ENCODE data around the gene DPF1.
A peak's percentile ranks its signal among the peaks of the same experiment; 100 is the strongest.

The DPF1 gene

GRCh38 chr19:38211766-38212165, 12.3 kb downstream of the DPF1 start:
- H3K4me3 ChIP-seq (ENCODE audit: low read length), result no peak overlapping the region
- H3K27me3 ChIP-seq (ENCODE audit: control insufficient read depth, insufficient read depth, low read length), result peaks cover 36% of the 10 kb centered on the region
- peaks cover 3% of the 10 kb centered on the region for H3K9me3 ChIP-seq (ENCODE audit: control insufficient read depth, low read length)
- peaks cover 13% of the 10 kb centered on the region for H3K4me1 ChIP-seq (ENCODE audit: control insufficient read depth, insufficient read depth, low read length)
- no peaks in the 10 kb centered on the region for H3K36me3 ChIP-seq (ENCODE audit: control insufficient read depth, insufficient read depth, low read length)
- H3K9ac ChIP-seq (ENCODE audit: low read length), result no peak overlapping the region

GRCh38 chr19:38211151-38211591, 12.9 kb downstream of the DPF1 start:
- no peak overlapping the region for H3K4me3 ChIP-seq (ENCODE audit: low read length)

GRCh38 chr19:38210458-38210987, 13.5 kb downstream of the DPF1 start:
- H3K36me3 ChIP-seq (ENCODE audit: control insufficient read depth, insufficient read depth, low read length), result no peaks in the 10 kb centered on the region
- H3K27me3 ChIP-seq (ENCODE audit: control insufficient read depth, insufficient read depth, low read length), result peaks cover 36% of the 10 kb centered on the region
- H3K4me1 ChIP-seq (ENCODE audit: control insufficient read depth, insufficient read depth, low read length), result peaks cover 13% of the 10 kb centered on the region
- H3K9ac ChIP-seq (ENCODE audit: low read length), result peak overlapping the region; percentile 28
- no peak overlapping the region for H3K4me3 ChIP-seq (ENCODE audit: low read length)
- H3K9me3 ChIP-seq (ENCODE audit: control insufficient read depth, low read length), result peaks cover 3% of the 10 kb centered on the region

More at GRCh38 chr19:38211151-38211591, 12.9 kb downstream of the DPF1 start:
- Histone ChIP-seq H3K9ac (ENCODE audit: low read length) (no peak overlapping the region), H3K27me3 (ENCODE audit: control insufficient read depth, insufficient read depth, low read length) (peaks cover 36% of the 10 kb centered on the region), H3K36me3 (ENCODE audit: control insufficient read depth, insufficient read depth, low read length) (no peaks in the 10 kb centered on the region), H3K9me3 (ENCODE audit: control insufficient read depth, low read length) (peaks cover 3% of the 10 kb centered on the region), H3K4me1 (ENCODE audit: control insufficient read depth, insufficient read depth, low read length) (peaks cover 13% of the 10 kb centered on the region)

DNA sequence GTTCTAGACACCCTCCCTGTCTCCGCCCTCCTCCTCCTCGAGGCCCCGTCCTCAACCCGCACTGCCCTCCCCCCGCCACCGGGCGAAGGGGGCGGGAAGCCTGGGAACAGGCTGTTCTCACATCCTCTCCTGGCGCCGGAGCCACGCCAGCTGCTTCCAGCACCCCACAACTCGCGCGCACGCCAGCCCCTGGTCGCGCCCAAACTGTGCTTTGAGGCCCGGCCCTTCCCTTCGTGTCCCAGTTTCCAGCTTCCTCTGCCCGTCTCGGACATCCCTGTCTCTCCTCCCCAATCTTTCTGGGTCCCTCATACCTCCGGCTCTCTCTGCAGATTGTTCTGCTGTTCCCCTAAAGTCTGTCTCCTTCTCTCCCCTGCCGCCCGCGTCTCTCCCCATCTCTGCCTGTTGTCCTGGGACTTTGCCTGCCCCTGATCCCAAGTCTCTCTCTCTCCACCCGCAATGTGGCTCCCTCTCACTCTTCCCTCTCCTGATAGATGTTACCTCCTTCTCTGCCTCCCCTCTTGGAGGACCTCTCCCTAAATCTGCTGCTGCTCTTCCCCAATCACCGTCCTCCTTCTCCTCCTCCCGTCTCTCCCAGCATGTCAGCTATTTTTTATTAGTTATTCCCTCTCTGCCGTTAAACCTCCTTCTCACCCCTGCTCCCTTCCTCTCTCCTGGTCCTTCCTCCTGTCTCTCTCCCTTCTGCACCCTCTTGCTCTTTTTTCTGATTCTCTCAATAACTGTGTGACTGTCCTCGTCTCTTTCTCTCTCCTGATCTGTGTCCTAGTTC, 14.2 kb downstream of the DPF1 start:
- Histone ChIP-seq H3K36me3 (ENCODE audit: control insufficient read depth, insufficient read depth, low read length) (no peaks in the 10 kb centered on the region), H3K9ac (ENCODE audit: low read length) (peak overlapping the region; percentile 37), H3K9me3 (ENCODE audit: control insufficient read depth, low read length) (peaks cover 3% of the 10 kb centered on the region), H3K4me1 (ENCODE audit: control insufficient read depth, insufficient read depth, low read length) (peaks cover 13% of the 10 kb centered on the region), H3K27me3 (ENCODE audit: control insufficient read depth, insufficient read depth, low read length) (peaks cover 36% of the 10 kb centered on the region), H3K4me3 (ENCODE audit: low read length) (no peak overlapping the region)

DNA sequence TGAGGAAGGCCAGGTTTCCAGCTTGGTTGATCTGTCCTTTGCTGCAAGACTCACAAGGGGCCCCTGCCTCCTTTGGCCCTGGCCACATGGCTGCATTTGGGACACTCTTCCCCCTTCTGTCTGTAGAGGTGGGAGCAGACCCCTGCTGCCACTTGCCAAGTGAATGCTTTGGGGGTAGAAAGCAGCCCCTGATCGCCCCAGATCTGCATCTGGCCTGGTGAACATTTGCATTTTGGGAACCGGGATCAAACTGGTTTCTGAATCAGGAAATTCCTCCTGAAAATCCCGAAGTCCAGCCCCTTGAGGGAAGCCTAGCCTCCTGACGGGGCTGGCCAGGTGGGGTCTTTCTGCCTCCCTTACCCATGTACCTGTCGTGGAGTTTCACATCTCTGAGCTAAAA, 14.9 kb downstream of the DPF1 start:
- Histone ChIP-seq H3K4me3 (ENCODE audit: low read length) (no peak overlapping the region), H3K4me1 (ENCODE audit: control insufficient read depth, insufficient read depth, low read length) (peaks cover 13% of the 10 kb centered on the region), H3K9me3 (ENCODE audit: control insufficient read depth, low read length) (peaks cover 3% of the 10 kb centered on the region), H3K27me3 (ENCODE audit: control insufficient read depth, insufficient read depth, low read length) (peaks cover 36% of the 10 kb centered on the region), H3K9ac (ENCODE audit: low read length) (peak overlapping the region; percentile 37), H3K36me3 (ENCODE audit: control insufficient read depth, insufficient read depth, low read length) (no peaks in the 10 kb centered on the region)

- H3K9me3 ChIP-seq (ENCODE audit: control insufficient read depth, low read length), result peaks cover 3% of the 10 kb centered on the region
- H3K9ac ChIP-seq (ENCODE audit: low read length), result no peak overlapping the region
- no peak overlapping the region for H3K4me3 ChIP-seq (ENCODE audit: low read length)
- peaks cover 15% of the 10 kb centered on the region for H3K4me1 ChIP-seq (ENCODE audit: control insufficient read depth, insufficient read depth, low read length)
- peaks cover 30% of the 10 kb centered on the region for H3K27me3 ChIP-seq (ENCODE audit: control insufficient read depth, insufficient read depth, low read length)
- no peaks in the 10 kb centered on the region for H3K36me3 ChIP-seq (ENCODE audit: control insufficient read depth, insufficient read depth, low read length)
Measured at GRCh38 chr19:38208571-38208970, 15.5 kb downstream of the DPF1 start.

- H3K9me3 ChIP-seq (ENCODE audit: control insufficient read depth, low read length), result peaks cover 3% of the 10 kb centered on the region
- H3K9ac ChIP-seq (ENCODE audit: low read length), result no peak overlapping the region
- peaks cover 20% of the 10 kb centered on the region for H3K4me1 ChIP-seq (ENCODE audit: control insufficient read depth, insufficient read depth, low read length)
- H3K4me3 ChIP-seq (ENCODE audit: low read length), result no peak overlapping the region
- no peaks in the 10 kb centered on the region for H3K36me3 ChIP-seq (ENCODE audit: control insufficient read depth, insufficient read depth, low read length)
- peaks cover 25% of the 10 kb centered on the region for H3K27me3 ChIP-seq (ENCODE audit: control insufficient read depth, insufficient read depth, low read length)
Measured at GRCh38 chr19:38207543-38207942, 16.5 kb downstream of the DPF1 start.

DNA sequence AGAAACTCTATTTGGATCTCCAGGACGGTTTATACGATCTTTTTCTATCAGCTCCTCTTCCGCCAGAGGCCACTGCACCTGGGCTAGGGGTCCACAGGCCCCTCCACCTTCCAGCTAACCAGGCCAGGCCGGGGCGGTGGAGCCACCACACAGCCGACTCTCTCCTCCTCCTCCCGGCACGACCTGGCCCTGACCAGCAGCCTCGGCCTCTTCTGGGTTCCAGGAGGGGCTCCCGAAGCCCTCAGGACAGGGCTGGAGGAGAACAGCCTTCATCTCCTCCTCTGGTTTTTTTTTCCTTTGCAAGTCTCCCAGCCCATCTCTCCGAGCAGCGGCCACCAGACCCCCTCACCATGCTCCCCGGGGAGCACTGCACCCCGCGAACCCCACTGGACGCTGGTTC, 17.1 kb downstream of the DPF1 start:
- Histone ChIP-seq H3K36me3 (ENCODE audit: control insufficient read depth, insufficient read depth, low read length) (no peaks in the 10 kb centered on the region), H3K4me3 (ENCODE audit: low read length) (no peak overlapping the region), H3K4me1 (ENCODE audit: control insufficient read depth, insufficient read depth, low read length) (peaks cover 20% of the 10 kb centered on the region), H3K9me3 (ENCODE audit: control insufficient read depth, low read length) (peaks cover 3% of the 10 kb centered on the region), H3K27me3 (ENCODE audit: control insufficient read depth, insufficient read depth, low read length) (peaks cover 25% of the 10 kb centered on the region), H3K9ac (ENCODE audit: low read length) (no peak overlapping the region)

- peaks cover 23% of the 10 kb centered on the region for H3K27me3 ChIP-seq (ENCODE audit: control insufficient read depth, insufficient read depth, low read length)
- no peaks in the 10 kb centered on the region for H3K36me3 ChIP-seq (ENCODE audit: control insufficient read depth, insufficient read depth, low read length)
- no peak overlapping the region for H3K9ac ChIP-seq (ENCODE audit: low read length)
Measured at GRCh38 chr19:38206006-38206745, 17.8 kb downstream of the DPF1 start.

DNA sequence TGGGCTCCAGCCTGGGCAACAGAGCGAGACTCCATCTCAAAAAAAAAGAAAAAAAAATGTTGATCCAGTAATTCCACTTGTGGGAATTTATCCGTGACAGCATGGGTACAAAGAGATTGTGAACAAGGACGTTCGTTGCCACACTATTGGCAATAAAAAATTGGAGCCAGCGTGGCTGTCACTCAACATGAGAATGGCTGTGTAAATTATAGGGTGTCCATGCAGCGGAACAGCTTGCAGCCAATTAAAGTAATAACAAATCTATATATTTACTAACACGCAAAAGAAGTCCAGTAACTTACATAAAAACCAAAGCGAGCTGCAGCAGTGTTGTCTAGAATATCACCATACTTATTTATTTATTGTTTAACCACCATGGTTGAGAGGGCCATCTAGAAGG, 19.3 kb downstream of the DPF1 start:
- H3K9me3 ChIP-seq (ENCODE audit: control insufficient read depth, low read length), result peaks cover 3% of the 10 kb centered on the region
- H3K4me3 ChIP-seq (ENCODE audit: low read length), result no peak overlapping the region
- peaks cover 8% of the 10 kb centered on the region for H3K27me3 ChIP-seq (ENCODE audit: control insufficient read depth, insufficient read depth, low read length)
- no peaks in the 10 kb centered on the region for H3K36me3 ChIP-seq (ENCODE audit: control insufficient read depth, insufficient read depth, low read length)
- H3K4me1 ChIP-seq (ENCODE audit: control insufficient read depth, insufficient read depth, low read length), result peaks cover 8% of the 10 kb centered on the region
- no peak overlapping the region for H3K9ac ChIP-seq (ENCODE audit: low read length)

More at GRCh38 chr19:38206006-38206745, 17.8 kb downstream of the DPF1 start:
- Histone ChIP-seq H3K9me3 (ENCODE audit: control insufficient read depth, low read length) (peaks cover 3% of the 10 kb centered on the region), H3K4me1 (ENCODE audit: control insufficient read depth, insufficient read depth, low read length) (peaks cover 17% of the 10 kb centered on the region), H3K4me3 (ENCODE audit: low read length) (no peak overlapping the region)

DNA sequence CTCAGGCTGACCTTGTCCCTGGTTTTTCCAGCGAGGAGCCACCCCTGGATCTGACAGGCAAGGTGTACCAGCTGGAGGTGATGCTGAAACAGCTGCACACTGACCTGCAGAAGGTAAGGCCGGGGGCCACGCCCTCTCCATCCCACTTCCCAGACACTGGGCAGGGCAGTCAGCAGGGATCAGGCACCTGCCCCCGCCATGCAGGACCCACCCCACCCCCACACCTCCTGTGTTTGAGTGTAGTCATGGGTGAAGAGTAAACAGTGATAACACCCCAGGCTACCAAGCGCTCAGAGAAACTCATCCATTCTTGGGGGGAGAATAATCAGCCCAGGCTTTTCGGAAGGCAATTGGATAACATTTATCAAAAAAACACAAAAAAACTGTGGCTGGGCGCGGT, 19.9 kb downstream of the DPF1 start:
- Histone ChIP-seq H3K4me3 (ENCODE audit: low read length) (no peak overlapping the region), H3K36me3 (ENCODE audit: control insufficient read depth, insufficient read depth, low read length) (no peaks in the 10 kb centered on the region), H3K4me1 (ENCODE audit: control insufficient read depth, insufficient read depth, low read length) (peaks cover 6% of the 10 kb centered on the region), H3K9me3 (ENCODE audit: control insufficient read depth, low read length) (peaks cover 3% of the 10 kb centered on the region), H3K27me3 (ENCODE audit: control insufficient read depth, insufficient read depth, low read length) (peaks cover 2% of the 10 kb centered on the region), H3K9ac (ENCODE audit: low read length) (no peak overlapping the region)

DNA sequence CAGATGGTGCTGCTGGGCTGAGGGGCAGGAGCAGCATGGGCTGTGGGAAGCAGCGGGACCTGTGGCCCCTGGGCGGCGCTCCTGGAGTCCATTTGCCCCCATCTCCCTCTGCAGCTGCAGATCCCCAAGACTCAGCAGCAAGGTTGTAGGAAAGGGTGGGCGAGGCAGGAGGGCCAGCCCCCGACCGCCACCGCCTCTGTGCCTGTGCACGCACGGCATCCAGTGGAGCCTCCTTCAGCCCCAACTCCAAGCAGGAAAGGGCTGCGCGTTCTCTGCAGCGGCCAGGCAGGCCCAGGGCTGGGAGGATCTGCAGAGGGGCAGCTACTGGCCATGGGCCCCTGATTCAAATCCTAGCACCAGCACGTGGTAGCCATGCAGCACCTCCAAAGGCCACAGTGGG, 20.8 kb downstream of the DPF1 start:
- H3K36me3 ChIP-seq (ENCODE audit: control insufficient read depth, insufficient read depth, low read length), result no peaks in the 10 kb centered on the region
- H3K27me3 ChIP-seq (ENCODE audit: control insufficient read depth, insufficient read depth, low read length), result no peaks in the 10 kb centered on the region
- H3K4me1 ChIP-seq (ENCODE audit: control insufficient read depth, insufficient read depth, low read length), result peaks cover 6% of the 10 kb centered on the region
- no peak overlapping the region for H3K9ac ChIP-seq (ENCODE audit: low read length)
- H3K4me3 ChIP-seq (ENCODE audit: low read length), result no peak overlapping the region
- H3K9me3 ChIP-seq (ENCODE audit: control insufficient read depth, low read length), result no peaks in the 10 kb centered on the region
